CD4-positive, CD25-positive, alpha-beta regulatory T cell (primary cell): ENCODE measurements around the gene NVL. TPM values are rescaled to one million over a fixed set of nuclear protein-coding genes. Genes with fewer than 3 reads are reported as not detected.
"Not testable (repeated sequence)": the region's sequence is repeated elsewhere in the genome, so short reads cannot be mapped to it uniquely, and the experiment has no call there.

Experiments
- ATAC-seq, 2 donors: fragments of 150-1000 bp; cut with Tn5 transposase; one replicate each; pipeline ENCODE4 v1.10.0; 2021; ENCODE audit warnings: low read depth in 2 of 2, moderate number of reproducible peaks in 2 of 2, moderate library complexity in 1 of 2
- DNase-seq, 3 donors: peaks; one replicate each; pipeline versions ENCODE4 v3.0.0 to v3.0.0-alpha.2; 2012 to 2022; ENCODE audit warnings: mixed read lengths in 1 of 3
- H3K27ac ChIP-seq: one replicate; pipeline ENCODE4 v1.7.0; 2013; ENCODE audit warnings: mild to moderate bottlenecking, low read length; ENCODE audit not compliant: insufficient read depth, poor library complexity, severe bottlenecking
- H3K27me3 ChIP-seq: one replicate; pipeline ENCODE4 v1.7.0; 2013; ENCODE audit warnings: low read length; ENCODE audit not compliant: control insufficient read depth, insufficient read depth
- H3K36me3 ChIP-seq: one replicate; pipeline ENCODE4 v1.7.0; 2013; ENCODE audit warnings: mild to moderate bottlenecking, low read length, moderate library complexity; ENCODE audit not compliant: control insufficient read depth, insufficient read depth
- H3K4me1 ChIP-seq: 2 replicates; pipeline ENCODE4 v1.7.0; 2013; ENCODE audit warnings: mild to moderate bottlenecking, low read length; ENCODE audit not compliant: insufficient read depth, control insufficient read depth, poor library complexity, severe bottlenecking
- H3K4me3 ChIP-seq: one replicate; pipeline ENCODE4 v1.7.0; 2013; ENCODE audit warnings: low read depth, mild to moderate bottlenecking, low read length, moderate library complexity
- H3K9me3 ChIP-seq, 2 experiments: 1 replicate in 1 of 2; 2 replicates in 1 of 2; pipeline ENCODE4 v1.7.0; 2013; ENCODE audit warnings: low read length in 2 of 2, mild to moderate bottlenecking in 1 of 2, moderate library complexity in 1 of 2; ENCODE audit not compliant: control insufficient read depth in 2 of 2
- H3K27ac Mint-ChIP-seq, 3 donors: one replicate each; pipeline ENCODE4 v1.8.0; 2020 to 2022; ENCODE audit warnings: mild to moderate bottlenecking in 3 of 3, mixed read lengths in 3 of 3, moderate library complexity in 2 of 3
- H3K27me3 Mint-ChIP-seq: one replicate; pipeline ENCODE4 v1.8.0; 2022; ENCODE audit warnings: mild to moderate bottlenecking, mixed read lengths
- H3K36me3 Mint-ChIP-seq: one replicate; pipeline ENCODE4 v1.8.0; 2020; ENCODE audit warnings: mixed read lengths
- H3K4me1 Mint-ChIP-seq, 4 donors: one replicate each; pipeline ENCODE4 v1.8.0; 2020 to 2022; ENCODE audit warnings: mixed read lengths in 4 of 4, mild to moderate bottlenecking in 1 of 4
- H3K4me3 Mint-ChIP-seq, 4 donors: one replicate each; pipeline ENCODE4 v1.8.0; 2020 to 2022; ENCODE audit warnings: mild to moderate bottlenecking in 4 of 4, mixed read lengths in 4 of 4, moderate library complexity in 3 of 4
- H3K9me3 Mint-ChIP-seq, 7 donors: one replicate each; pipeline ENCODE4 v1.8.0; 2020 to 2022; ENCODE audit warnings: mixed read lengths in 7 of 7, mild to moderate bottlenecking in 3 of 7, moderate library complexity in 2 of 7
- polyA plus RNA-seq, 4 donors: library from polyadenylated mRNA; unstranded; fragments of 300-500 nt; fragmentation: Illumina TruSeq; gene quantifications; one replicate each; pipeline ENCODE4 v1.2.3, GENCODE V29; 2021
- total RNA-seq: library from RNA; stranded (reverse); gene quantifications from one replicate; pipeline ENCODE4 v1.2.3, GENCODE V29; 2022

Gene NVL
- total and polyA plus RNA-seq, 5 donors from 2014 or later: 9.0 to 40.2 (median 15.9) TPM

GRCh38 chr1:224358237-224358636 lies 28.3 kb upstream of the NVL start:
- no peak for DNase-seq
- H3K27ac ChIP-seq: no peak overlapping the region
- H3K4me1 ChIP-seq: peaks cover 37% of the 10 kb centered on the region
- H3K27me3 ChIP-seq: no peaks in the 10 kb centered on the region
- ATAC-seq: no peak
- peaks cover 30 to 56% (median 41%) of the 10 kb centered on the region in 4 donors for H3K4me1 Mint-ChIP-seq
- H3K9me3 ChIP-seq: no peaks in the 10 kb centered on the region
- peaks cover 0 to 1% (median 0%) of the 10 kb centered on the region in 7 donors for H3K9me3 Mint-ChIP-seq
- H3K27me3 Mint-ChIP-seq: no peaks in the 10 kb centered on the region
- H3K4me3 Mint-ChIP-seq: peak overlapping the region; percentile 90 to 93 (median 92)
- H3K4me3 ChIP-seq: peak overlapping the region; percentile 73
- H3K27ac Mint-ChIP-seq: peak overlapping the region in 1 of 3 donors; percentile 90
- peaks cover 4% of the 10 kb centered on the region for H3K36me3 ChIP-seq
- H3K36me3 Mint-ChIP-seq: peaks cover 11% of the 10 kb centered on the region

GRCh38 chr1:224357626-224358124 lies 27.7 kb upstream of the NVL start:
- peaks cover 4% of the 10 kb centered on the region for H3K36me3 ChIP-seq
- peaks cover 37% of the 10 kb centered on the region for H3K4me1 ChIP-seq
- DNase-seq: no peak
- no peaks in the 10 kb centered on the region for H3K9me3 ChIP-seq
- H3K27me3 ChIP-seq: no peaks in the 10 kb centered on the region
- H3K4me3 ChIP-seq: peak overlapping the region; percentile 73
- Mint-ChIP-seq H3K27ac (peak overlapping the region; percentile 57 to 90 (median 82)), H3K9me3 (peaks cover 0 to 1% (median 0%) of the 10 kb centered on the region in 7 donors), H3K4me3 (peak overlapping the region; percentile 90 to 93 (median 92)), H3K27me3 (no peaks in the 10 kb centered on the region), H3K36me3 (peaks cover 8% of the 10 kb centered on the region), H3K4me1 (peaks cover 26 to 51% (median 38%) of the 10 kb centered on the region in 4 donors)
- no peak overlapping the region for H3K27ac ChIP-seq
- no peak for ATAC-seq

- peaks cover 0 to 1% (median 0%) of the 10 kb centered on the region in 7 donors for H3K9me3 Mint-ChIP-seq
- Histone ChIP-seq H3K27me3 (no peaks in the 10 kb centered on the region), H3K9me3 (no peaks in the 10 kb centered on the region), H3K4me1 (peaks cover 37% of the 10 kb centered on the region), H3K4me3 (peak within 1 kb of the TSS; percentile 73), H3K27ac (peak within 1 kb of the TSS; percentile 83), H3K36me3 (peaks cover 4% of the 10 kb centered on the region)
- H3K4me3 Mint-ChIP-seq: peak within 1 kb of the TSS; percentile 91 to 95 (median 92)
- ATAC-seq: peak; percentile 100
- DNase-seq: peak; percentile 89 to 97 (median 95)
- peak within 1 kb of the TSS; percentile 82 to 90 (median 90) for H3K27ac Mint-ChIP-seq
- H3K36me3 Mint-ChIP-seq: peaks cover 3% of the 10 kb centered on the region
- H3K27me3 Mint-ChIP-seq: no peaks in the 10 kb centered on the region
- peaks cover 25 to 44% (median 34%) of the 10 kb centered on the region in 4 donors for H3K4me1 Mint-ChIP-seq
These were observed 27.0 kb upstream of the NVL start, which contains the start of gene CNIH4 for GRCh38 chr1:224356685-224357625. CNIH4 (plus strand) TSS chr1:224356879; CDS start chr1:224356925, 46 bp downstream.

GRCh38 chr1:224353975-224354925 lies 24.3 kb upstream of the NVL start:
- peak overlapping the region in 1 of 4 donors; percentile 87 for H3K4me3 Mint-ChIP-seq
- H3K4me1 Mint-ChIP-seq: peaks cover 19 to 31% (median 24%) of the 10 kb centered on the region in 4 donors
- Histone ChIP-seq H3K4me3 (no peak overlapping the region), H3K4me1 (peaks cover 24% of the 10 kb centered on the region), H3K27me3 (no peaks in the 10 kb centered on the region), H3K27ac (no peak overlapping the region), H3K36me3 (no peaks in the 10 kb centered on the region), H3K9me3 (no peaks in the 10 kb centered on the region)
- peaks cover 2% of the 10 kb centered on the region for H3K36me3 Mint-ChIP-seq
- H3K27me3 Mint-ChIP-seq: no peaks in the 10 kb centered on the region
- ATAC-seq (no peak), DNase-seq (no peak)
- H3K27ac Mint-ChIP-seq: no peak overlapping the region
- H3K9me3 Mint-ChIP-seq: peaks cover 0 to 1% (median 0%) of the 10 kb centered on the region in 7 donors

GRCh38 chr1:224352436-224353085 lies 22.6 kb upstream of the NVL start:
- H3K27ac Mint-ChIP-seq, H3K27me3 ChIP-seq, H3K4me3 Mint-ChIP-seq, H3K9me3 Mint-ChIP-seq, H3K27me3 Mint-ChIP-seq, H3K27ac ChIP-seq, H3K9me3 ChIP-seq, DNase-seq, ATAC-seq, H3K4me3 ChIP-seq, H3K36me3 Mint-ChIP-seq, H3K36me3 ChIP-seq: not testable (repeated sequence)
- H3K4me1 ChIP-seq: peaks cover 12% of the 10 kb centered on the region
- peaks cover 5 to 17% (median 15%) of the 10 kb centered on the region in 4 donors for H3K4me1 Mint-ChIP-seq

GRCh38 chr1:224349716-224350115 lies 19.7 kb upstream of the NVL start:
- H3K27ac ChIP-seq, H3K36me3 ChIP-seq, H3K27ac Mint-ChIP-seq, H3K9me3 Mint-ChIP-seq, H3K4me3 Mint-ChIP-seq, H3K27me3 ChIP-seq, H3K36me3 Mint-ChIP-seq, H3K4me1 Mint-ChIP-seq, H3K27me3 Mint-ChIP-seq, H3K9me3 ChIP-seq, H3K4me1 ChIP-seq, H3K4me3 ChIP-seq, ATAC-seq, DNase-seq: not testable (repeated sequence)

GRCh38 chr1:224348137-224348536 lies 18.2 kb upstream of the NVL start:
- Histone ChIP-seq H3K4me1 (peaks cover 4% of the 10 kb centered on the region), H3K27me3 (peaks cover 4% of the 10 kb centered on the region), H3K4me3 (no peak overlapping the region), H3K36me3 (no peaks in the 10 kb centered on the region), H3K27ac (no peak overlapping the region), H3K9me3 (peaks cover 8 to 20% of the 10 kb centered on the region in 2 experiments)
- H3K27ac Mint-ChIP-seq: no peak overlapping the region
- DNase-seq: peak in 2 of 3 donors; percentile 21 to 26
- H3K4me1 Mint-ChIP-seq: peaks cover 3 to 10% (median 6%) of the 10 kb centered on the region in 4 donors
- H3K9me3 Mint-ChIP-seq: peaks cover 0 to 18% (median under 1%) of the 10 kb centered on the region in 7 donors
- peaks cover 14% of the 10 kb centered on the region for H3K27me3 Mint-ChIP-seq
- H3K36me3 Mint-ChIP-seq: peaks cover under 1% of the 10 kb centered on the region
- H3K4me3 Mint-ChIP-seq: no peak overlapping the region
- no peak for ATAC-seq
